Pancreas (tissue), 10 donors: Measurements from ENCODE around the gene PYGO2. TPM values are rescaled to one million over a fixed set of nuclear protein-coding genes. Genes with fewer than 3 reads are reported as not detected.

Experiments used
- ATAC-seq, 4 donors: fragments of 200-7000 bp; cut with Tn5 transposase; one replicate each; pipeline versions ENCODE4 v1.8.0 to v1.9.1; 2020; ENCODE audit warnings: mild to moderate bottlenecking in 4 of 4, moderate library complexity in 4 of 4
- DNase-seq, 6 donors: peaks; one replicate each; pipeline ENCODE4 v3.0.0-alpha.2; 2020
- FAIRE-seq: peaks from 2 replicates; lab custom pipeline; 2012; peaks lifted over from hg19 to GRCh38; lab: Jason Lieb, UNC
- H3K27ac ChIP-seq, 4 donors: fragments of 200-600 bp; sonication (generic); 1 replicate in 3 of 4; 2 replicates in 1 of 4; pipeline versions ENCODE4 v1.5.0 to v1.8.0; 2020
- H3K27me3 ChIP-seq, 4 donors: fragments of 200-600 bp; one replicate each; pipeline ENCODE4 v1.8.0; 2021
- H3K36me3 ChIP-seq, 3 donors: fragments of 200-600 bp; sonication (generic) in 1 of 3; one replicate each; pipeline versions ENCODE4 v1.5.0 to v1.8.0; 2020 to 2021
- H3K4me1 ChIP-seq, 3 donors: fragments of 200-600 bp; one replicate each; pipeline ENCODE4 v1.8.0; 2021
- H3K4me3 ChIP-seq, 4 donors: fragments of 200-600 bp; sonication (generic) in 2 of 4; one replicate each; pipeline versions ENCODE4 v1.5.0 to v1.8.0; 2020 to 2021
- H3K9me3 ChIP-seq, 4 donors: fragments of 200-600 bp; one replicate each; pipeline ENCODE4 v1.8.0; 2021
- WGBS, 2 donors: extraction: QIAGEN DNeasy Blood & Tissue Kit; methylation state at CpG; one replicate each; pipeline ENCODE4 v1.1.7; 2013; 5-methylcytosine and 5-hydroxymethylcytosine counted together
- intact Hi-C, 3 donors: fragments of 100-400 bp; cut with DNase I; formaldehyde crosslinking; loops; one replicate each; pipeline versions ENCODE4 v1.11.1 to v1.14.2; 2022
- polyA plus RNA-seq, 2 donors: library from polyadenylated mRNA; stranded (reverse); fragments of 200-250 nt; gene quantifications; one replicate each; pipeline ENCODE4 v1.2.3, GENCODE V29; 2013
- total RNA-seq, 6 donors: library from RNA; stranded (reverse); fragmentation: NEBNext Ultra II Directional in 4 of 6; extraction: Animal tissue kit (Norgen Biotek cat#: 25700) in 4 of 6; gene quantifications; one replicate each; pipeline versions ENCODE4 v1.2.1 to v1.2.4, GENCODE V29; 2021 to 2023
- TF ChIP-seq, protein P1 (sequence below), 4 donors: fragments of 200-600 bp; sonication (generic) in 3 of 4; IDR thresholded peaks; one replicate each; pipeline versions ENCODE4 v1.5.0 to v1.8.0; 2021; ENCODE audit warnings: antibody characterized with exemption in 4 of 4
- donor health status: healthy with polysubstance abuse.
- donor health status: DM: no; HTN: no; CAD: no; lungs with moderate emphysema.
- donor health status: DM: no; HTN: no; CAD: no.
- donor health status: control.
- donor health status: control.
- donor health status: Bipolar disorder and iron deficiency.
- donor health status: DM: yes; HTN: yes; CAD: no.
- donor health status: DM: no; HTN: no; CAD: no.
- donor health status: DM: no; HTN: no; CAD: no.
- donor health status: DM: yes; HTN: yes; CAD: no.

The PYGO2 gene
- total and polyA plus RNA-seq, 8 donors: 8.1 to 19.5 (median 12.1) TPM

GRCh38 chr1:154970631-154971340 lies 9.2 kb upstream of the PYGO2 start, which contains the start of gene SHC1:
TSS of gene SHC1 (minus strand) at chr1:154970747. CDS start at chr1:154970526, 221 bp downstream.
- 47 to 48% methylated on average over 15 of the region's 15 CpGs for WGBS, 2 donors
- FAIRE-seq (no peak), DNase-seq (peak; percentile 70 to 89 (median 78)), ATAC-seq (peak in 1 of 4 donors; percentile 10)
- Histone ChIP-seq H3K9me3 (no peaks in the 10 kb centered on the region), H3K4me3 (peak within 1 kb of the TSS in 2 of 4 donors; percentile 17 to 73), H3K36me3 (peaks cover 0 to 27% (median 14%) of the 10 kb centered on the region in 3 donors), H3K27ac (peak within 1 kb of the TSS; percentile 33 to 97 (median 92)), H3K4me1 (peaks cover 12 to 22% (median 20%) of the 10 kb centered on the region in 3 donors), H3K27me3 (no peaks in the 10 kb centered on the region)
- TF ChIP-seq, protein P1, sequence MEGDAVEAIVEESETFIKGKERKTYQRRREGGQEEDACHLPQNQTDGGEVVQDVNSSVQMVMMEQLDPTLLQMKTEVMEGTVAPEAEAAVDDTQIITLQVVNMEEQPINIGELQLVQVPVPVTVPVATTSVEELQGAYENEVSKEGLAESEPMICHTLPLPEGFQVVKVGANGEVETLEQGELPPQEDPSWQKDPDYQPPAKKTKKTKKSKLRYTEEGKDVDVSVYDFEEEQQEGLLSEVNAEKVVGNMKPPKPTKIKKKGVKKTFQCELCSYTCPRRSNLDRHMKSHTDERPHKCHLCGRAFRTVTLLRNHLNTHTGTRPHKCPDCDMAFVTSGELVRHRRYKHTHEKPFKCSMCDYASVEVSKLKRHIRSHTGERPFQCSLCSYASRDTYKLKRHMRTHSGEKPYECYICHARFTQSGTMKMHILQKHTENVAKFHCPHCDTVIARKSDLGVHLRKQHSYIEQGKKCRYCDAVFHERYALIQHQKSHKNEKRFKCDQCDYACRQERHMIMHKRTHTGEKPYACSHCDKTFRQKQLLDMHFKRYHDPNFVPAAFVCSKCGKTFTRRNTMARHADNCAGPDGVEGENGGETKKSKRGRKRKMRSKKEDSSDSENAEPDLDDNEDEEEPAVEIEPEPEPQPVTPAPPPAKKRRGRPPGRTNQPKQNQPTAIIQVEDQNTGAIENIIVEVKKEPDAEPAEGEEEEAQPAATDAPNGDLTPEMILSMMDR (IDR thresholded peaks at IDR 0.05): no peak
- intact Hi-C loops: no loop called here

DNA sequence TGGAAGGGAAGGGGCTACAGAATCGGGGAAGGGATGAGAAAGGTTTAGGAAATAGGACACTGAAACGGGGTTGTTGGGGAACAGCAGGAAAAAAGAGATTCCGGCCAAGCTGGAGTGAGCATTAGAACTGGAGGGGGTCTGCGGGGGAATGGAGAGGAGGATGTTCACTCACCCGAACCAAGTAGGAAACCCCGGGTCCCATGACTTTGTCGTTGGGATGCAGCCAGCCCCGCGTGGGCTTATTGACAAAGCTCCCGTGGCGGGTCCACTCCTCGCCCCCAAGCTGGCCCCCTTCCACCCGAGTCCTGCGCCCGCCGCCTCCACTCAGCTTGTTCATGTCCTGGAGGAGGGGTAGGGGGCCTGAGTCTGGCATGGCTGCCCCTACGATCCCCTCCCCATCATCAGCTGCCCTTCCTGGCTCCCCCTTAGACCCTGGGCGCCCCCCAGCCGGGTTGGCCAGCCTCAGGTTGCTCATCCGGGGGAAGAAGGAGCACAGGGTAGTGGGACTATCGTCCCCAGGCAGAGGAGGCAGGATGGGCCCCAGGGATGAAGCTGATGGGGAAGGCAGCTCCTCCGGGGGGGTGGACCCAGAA lies 8.4 kb upstream of the PYGO2 start:
- ATAC-seq (no peak), DNase-seq (peak in 1 of 6 donors; percentile 63), FAIRE-seq (no peak)
- TF ChIP-seq, protein P1 (IDR thresholded peaks at IDR 0.05): no peak
- peaks cover 12 to 22% (median 20%) of the 10 kb centered on the region in 3 donors for H3K4me1 ChIP-seq
- H3K27ac ChIP-seq: peak overlapping the region in 3 of 4 donors; percentile 90 to 97 (median 94)
- H3K27me3 ChIP-seq: no peaks in the 10 kb centered on the region
- H3K36me3 ChIP-seq: peaks cover 0 to 33% (median 21%) of the 10 kb centered on the region in 3 donors
- peak overlapping the region in 2 of 4 donors; percentile 17 to 73 for H3K4me3 ChIP-seq
- H3K9me3 ChIP-seq: no peaks in the 10 kb centered on the region
- 51 to 54% methylated on average over 19 to 22 of the region's 22 CpGs for WGBS, 2 donors
- intact Hi-C loops: loop anchor here in 2 of 3 donors (10.0 kb wide), 1 partner anchor 45 kb away; no protein-coding TSS in a partner anchor

GRCh38 chr1:154969246-154969645 lies 7.7 kb upstream of the PYGO2 start:
- FAIRE-seq (no peak), ATAC-seq (no peak), DNase-seq (no peak)
- no peaks in the 10 kb centered on the region for H3K9me3 ChIP-seq
- H3K4me1 ChIP-seq: peaks cover 12 to 22% (median 20%) of the 10 kb centered on the region in 3 donors
- no peaks in the 10 kb centered on the region for H3K27me3 ChIP-seq
- H3K36me3 ChIP-seq: peaks cover 0 to 37% (median 21%) of the 10 kb centered on the region in 3 donors
- no peak overlapping the region for H3K4me3 ChIP-seq
- 77 to 80% methylated on average over 5 of the region's 5 CpGs for WGBS, 2 donors
- intact Hi-C loops: loop anchor here in 2 of 3 donors (10.0 kb wide), 1 partner anchor 46 kb away; no protein-coding TSS in a partner anchor
- TF ChIP-seq, protein P1 (IDR thresholded peaks at IDR 0.05): no peak
- no peak overlapping the region for H3K27ac ChIP-seq

DNA sequence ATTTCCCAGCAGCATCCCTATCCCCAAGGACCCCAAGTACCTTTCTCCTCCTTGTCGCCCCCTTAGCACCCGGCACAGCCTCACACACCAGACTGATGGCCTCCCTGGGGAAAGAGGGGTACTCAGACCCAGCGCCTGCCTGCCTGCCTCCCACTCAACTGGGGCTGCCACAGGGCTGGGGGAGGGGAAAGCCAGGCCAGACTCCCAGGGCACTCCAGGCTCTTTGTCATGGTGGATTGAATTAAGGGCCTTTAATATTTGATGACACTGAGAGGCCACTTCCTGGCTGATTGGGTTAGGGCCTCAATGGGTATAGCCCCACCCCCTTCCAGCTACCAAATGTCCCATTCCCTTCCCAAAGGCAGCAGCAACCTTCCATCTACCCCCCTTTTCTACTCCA lies 7.1 kb upstream of the PYGO2 start:
- H3K9me3 ChIP-seq: no peaks in the 10 kb centered on the region
- intact Hi-C loops: loop anchor here in 2 of 3 donors (10.0 kb wide), 1 partner anchor 46 kb away; no protein-coding TSS in a partner anchor
- peaks cover 0 to 38% (median 21%) of the 10 kb centered on the region in 3 donors for H3K36me3 ChIP-seq
- 82 to 89% methylated on average over 3 of the region's 3 CpGs for WGBS, 2 donors
- DNase-seq: no peak
- H3K27me3 ChIP-seq: no peaks in the 10 kb centered on the region
- peaks cover 12 to 22% (median 20%) of the 10 kb centered on the region in 3 donors for H3K4me1 ChIP-seq
- ATAC-seq: no peak
- no peak for FAIRE-seq
- TF ChIP-seq, protein P1 (IDR thresholded peaks at IDR 0.05): no peak
- H3K4me3 ChIP-seq: no peak overlapping the region
- no peak overlapping the region for H3K27ac ChIP-seq
